HG03045 (cell line): ENCODE results near the gene SPTLC2.
"Not testable (repeated sequence)": the region's sequence is repeated elsewhere in the genome, so short reads cannot be mapped to it uniquely, and the experiment has no call there.

Experiments
- ATAC-seq: cut with Tn5 transposase; IDR thresholded peaks from one replicate; pipeline ENCODE4 v1.9.1; 2021; ENCODE audit warnings: mild to moderate bottlenecking, moderate library complexity; ENCODE audit not compliant: unreplicated experiment

SPTLC2 gene

DNA sequence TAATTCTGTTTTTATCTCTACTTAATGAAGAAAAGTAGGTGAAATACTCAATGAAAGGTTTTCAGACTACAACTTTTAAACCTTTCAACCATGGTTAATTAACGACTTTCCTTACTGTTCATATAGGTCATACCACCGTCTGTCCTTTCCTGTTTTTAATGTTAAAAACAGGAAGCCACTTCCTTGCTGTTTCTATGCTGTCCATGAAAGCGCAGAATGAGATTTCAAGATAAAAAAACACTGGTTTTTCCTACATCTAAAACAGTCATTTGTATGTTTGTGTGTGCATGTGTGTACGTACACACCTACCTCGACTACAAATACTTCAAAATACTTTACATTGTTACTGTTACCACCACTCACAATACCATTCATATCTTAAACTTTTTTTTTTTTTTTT is 27.3 kb downstream of the SPTLC2 start:
- no peak for ATAC-seq

DNA sequence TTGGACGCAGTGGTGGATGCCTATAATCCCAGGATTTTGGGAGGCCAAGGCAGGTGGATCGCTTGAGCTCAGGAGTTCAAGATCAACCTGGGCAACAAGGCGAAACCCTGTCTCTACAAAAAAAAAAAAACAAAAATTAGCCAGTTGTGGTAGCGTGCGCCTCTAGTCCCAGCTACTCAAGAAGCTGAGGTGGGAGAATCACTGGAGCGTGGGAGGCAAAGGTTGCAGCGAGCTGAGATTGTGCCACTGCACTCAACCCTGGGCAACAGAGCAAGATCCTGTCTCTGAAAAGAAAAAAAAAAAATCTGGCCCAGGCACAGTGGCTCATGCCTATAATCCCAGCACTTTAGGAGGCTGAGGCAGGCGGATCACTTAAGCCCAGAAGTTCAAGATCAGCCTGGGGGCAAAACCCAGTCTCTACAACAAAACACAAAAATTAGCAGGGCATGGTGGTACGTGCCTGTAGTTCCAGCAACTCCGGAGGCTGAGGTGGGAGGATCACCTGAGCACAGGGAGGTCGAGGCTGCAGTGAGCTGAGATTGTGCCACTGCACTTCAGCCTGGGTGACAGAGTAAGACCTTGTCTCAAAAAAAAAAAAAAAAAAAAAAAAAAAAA is 27.9 kb downstream of the SPTLC2 start:
- ATAC-seq = not testable (repeated sequence)

DNA sequence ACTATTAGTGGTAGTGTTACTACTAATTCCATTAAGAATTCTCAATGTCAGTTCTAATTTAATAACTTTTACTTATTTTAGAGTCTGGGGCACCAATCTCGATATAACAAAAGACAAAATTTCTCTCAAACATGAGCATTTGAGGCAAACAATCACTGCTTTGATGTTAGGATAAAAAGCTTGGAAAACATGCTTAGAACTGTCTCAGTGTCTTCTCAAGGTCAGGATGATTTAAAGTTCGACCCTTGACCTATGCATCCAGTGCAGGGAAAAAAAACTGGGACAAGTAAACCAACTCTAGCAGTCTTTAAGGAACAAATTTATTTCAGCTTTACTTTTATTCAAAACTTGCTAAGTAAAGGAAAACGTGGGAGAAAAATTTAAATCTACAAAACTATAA is 31.1 kb downstream of the SPTLC2 start:
- ATAC-seq = no peak

DNA sequence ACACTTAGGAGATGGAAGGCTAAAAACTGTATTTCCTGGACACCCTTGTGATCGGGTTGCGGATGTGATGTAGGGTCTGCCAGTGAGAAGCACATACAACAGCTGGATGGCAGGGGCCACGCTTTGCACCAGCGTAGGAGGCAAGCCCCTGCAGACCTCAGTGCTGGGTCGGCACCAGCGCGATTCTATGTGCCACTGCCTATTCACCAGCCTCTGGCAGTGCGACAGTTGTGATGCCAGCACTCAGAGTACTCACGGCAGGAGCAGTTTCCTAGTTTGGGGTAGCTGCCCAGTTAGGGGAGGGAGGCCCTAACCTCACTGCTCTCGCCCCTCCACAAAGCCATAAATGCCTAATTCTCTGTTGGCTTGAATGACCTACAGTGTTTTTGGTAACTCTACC is 31.6 kb downstream of the SPTLC2 start:
- no peak for ATAC-seq

DNA sequence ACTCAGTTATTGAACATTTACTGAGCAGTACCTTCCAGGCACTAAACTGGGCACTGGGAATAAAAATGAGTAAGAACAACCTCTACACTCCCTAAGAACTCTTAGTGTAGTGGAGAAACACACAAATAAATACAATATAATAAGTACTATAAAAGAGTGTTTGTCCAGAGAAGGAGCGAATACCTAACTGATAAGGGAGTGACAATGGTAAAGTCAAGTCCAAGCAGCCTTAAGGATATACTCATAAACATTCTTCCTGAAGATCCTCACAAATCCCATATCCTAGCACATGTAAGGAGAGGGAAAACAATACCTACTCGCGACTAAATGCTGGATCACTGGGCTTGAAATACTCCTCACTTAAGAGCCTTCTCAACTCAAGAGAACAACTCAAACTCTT is 32.8 kb downstream of the SPTLC2 start:
- no peak for ATAC-seq

- no peak for ATAC-seq
These were observed 33.9 kb downstream of the SPTLC2 start for GRCh38 chr14:77582511-77582910.

DNA sequence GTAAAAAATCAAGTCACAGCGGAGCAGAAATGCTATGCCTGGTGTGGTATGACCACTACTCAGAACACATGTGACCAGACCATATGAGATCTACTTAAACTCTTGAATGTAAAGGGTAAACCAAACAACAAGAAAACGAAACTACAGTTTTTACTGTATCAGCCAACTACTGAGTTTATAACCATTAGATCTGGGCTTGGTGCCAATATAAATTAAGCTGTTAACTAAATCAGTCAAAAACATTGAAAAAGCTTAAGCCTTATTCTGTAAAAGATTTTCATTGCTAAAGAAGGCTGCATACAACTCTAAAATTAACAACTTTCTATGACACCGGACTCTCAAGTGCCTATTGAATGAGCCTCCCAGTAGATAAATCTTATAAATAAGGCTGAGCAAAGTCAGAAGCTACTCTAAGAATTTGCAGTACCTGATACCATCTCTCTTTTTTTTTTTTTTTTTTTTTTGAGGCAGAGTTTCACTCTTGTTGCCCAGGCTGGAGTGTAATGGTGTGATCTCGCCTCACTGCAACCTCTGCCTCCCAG is 35.4 kb downstream of the SPTLC2 start:
- peak; percentile 85 for ATAC-seq

DNA sequence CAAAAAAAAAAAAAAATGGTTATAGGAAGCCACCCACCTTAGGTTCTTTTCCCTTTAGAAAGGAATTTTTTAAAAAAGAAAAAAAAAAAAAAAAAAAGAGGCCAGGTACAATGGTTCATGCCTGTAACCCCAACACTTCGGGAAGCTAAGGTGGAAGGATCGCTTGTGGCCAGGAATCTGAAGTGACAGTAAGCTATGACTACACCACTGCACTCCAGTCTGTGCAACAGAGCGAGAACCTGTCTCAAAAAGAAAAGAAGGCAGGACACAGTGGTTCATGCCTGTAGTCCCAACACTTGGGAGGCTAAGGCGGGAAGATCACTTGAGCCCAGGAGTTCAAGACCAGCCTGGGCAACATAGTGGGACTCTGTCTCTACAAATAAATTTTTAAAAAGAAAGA is 36.0 kb downstream of the SPTLC2 start:
- peak; percentile 17 for ATAC-seq

- no peak for ATAC-seq
These were observed 36.7 kb downstream of the SPTLC2 start for GRCh38 chr14:77579780-77580179.

DNA sequence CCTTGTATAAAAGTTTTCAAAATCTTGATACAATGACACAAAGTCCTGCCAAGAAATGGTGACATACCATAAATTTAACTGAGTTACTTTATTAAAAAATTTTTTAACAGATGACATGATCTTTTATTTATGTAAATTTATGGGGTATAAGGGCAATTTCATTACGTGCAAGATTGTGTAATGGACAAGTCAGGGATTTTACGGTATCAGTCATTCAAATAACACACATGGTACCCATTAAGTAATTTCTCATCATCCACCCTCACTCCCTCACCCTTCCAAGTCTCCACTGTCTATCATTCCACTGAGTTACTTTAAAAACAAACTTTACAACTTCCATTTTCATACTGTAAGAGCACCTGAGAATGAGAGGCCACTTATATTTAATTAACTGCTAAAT is 37.4 kb downstream of the SPTLC2 start:
- ATAC-seq = no peak

GRCh38 chr14:77574446-77575115 is 41.9 kb downstream of the SPTLC2 start:
- no peak for ATAC-seq

DNA sequence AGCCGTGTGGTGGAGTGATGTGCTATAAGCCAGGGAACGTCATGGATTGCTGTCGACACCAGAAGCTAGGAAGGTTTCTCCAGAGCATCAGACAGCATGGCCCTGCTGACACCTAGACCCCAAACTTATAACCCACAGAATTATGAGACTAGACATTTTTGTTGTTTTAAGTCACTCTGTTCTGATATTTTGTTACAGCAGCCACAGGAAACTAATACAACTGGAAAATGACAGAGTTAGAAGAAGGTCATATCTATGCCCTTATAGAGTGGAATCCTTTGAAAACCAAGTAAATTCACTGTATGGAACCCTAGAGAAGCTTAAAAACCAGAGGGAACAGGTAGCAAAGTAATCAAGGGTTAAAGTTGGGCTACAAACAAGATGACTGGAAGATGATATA is 42.5 kb downstream of the SPTLC2 start:
- ATAC-seq = no peak

DNA sequence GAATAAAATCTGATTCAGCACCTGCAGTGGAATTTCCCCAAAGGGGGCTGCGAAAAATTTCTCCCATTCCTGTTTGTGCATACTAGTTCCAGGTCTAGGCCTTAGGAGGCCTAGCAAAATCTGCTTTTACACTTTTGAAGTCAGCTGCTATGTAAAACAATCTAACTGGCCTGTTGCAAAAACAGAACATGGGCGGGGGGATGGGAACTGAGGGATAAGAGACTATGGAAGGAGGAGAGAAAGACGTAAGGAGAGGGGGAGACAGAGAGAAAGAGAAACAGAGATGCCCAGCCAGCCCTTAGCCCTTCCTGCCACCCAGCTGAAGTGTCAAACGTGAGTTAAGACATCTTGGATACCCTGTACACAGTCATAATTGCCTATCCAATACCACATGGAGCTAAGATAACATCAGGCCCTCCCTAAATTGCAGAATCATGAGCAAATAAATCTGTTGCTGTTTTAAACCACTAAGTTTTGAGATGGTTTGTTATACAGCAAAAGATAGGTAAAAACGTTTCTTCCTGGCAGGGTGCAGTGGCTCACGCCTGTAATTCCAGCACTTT is 45.6 kb downstream of the SPTLC2 start:
- no peak for ATAC-seq

- ATAC-seq = no peak
These were observed 50.5 kb downstream of the SPTLC2 start for GRCh38 chr14:77565994-77566305.

DNA sequence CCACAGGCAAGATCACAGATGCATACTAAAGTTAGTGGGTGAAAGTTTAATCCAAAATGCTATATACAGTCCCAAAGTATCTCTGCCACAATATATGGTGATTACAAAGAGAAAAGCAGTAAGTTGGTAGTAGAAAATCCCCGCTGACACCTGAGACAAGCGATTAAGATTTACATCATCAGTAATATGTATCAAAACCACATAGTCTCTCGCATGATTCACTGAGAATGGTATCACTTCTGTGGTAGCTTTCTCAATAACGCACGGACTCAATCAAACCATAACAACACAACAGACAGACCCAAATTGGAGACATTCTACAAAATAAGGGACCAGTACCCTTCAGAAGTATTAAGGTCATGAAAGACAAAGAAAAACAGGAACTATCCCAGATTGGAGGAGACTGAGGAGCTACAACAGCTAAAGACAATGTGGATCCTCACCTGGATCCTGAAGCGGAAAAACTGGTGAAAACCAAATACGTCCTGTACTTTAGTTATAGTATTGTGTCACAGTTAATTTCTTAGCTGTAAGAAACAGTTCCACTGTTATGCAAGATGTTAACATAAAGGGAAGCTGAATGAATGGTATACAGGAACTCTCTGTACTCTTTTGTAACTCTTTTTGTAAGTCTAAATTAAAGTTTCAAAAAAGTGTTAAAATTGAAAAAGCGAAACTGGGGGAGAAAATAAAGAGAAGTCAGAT is 51.0 kb downstream of the SPTLC2 start:
- ATAC-seq = no peak

DNA sequence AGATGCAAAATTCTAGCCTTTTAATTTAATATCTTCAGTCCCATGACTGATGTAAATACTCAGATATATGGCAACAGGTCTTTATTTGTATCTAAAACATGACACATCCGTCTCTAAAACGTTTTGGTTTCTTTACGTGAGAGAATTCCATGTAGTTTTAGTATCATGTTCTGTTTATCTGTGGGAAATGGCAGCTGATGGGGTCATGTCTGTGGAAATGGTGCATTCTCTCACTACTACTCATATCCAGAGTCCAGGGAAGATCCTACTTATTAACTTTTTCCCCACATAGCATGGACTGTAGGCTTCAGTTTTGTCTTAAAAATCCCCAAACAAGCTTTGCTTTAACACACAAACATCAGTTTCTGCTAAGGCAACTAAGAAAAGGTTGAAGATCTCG is 53.8 kb downstream of the SPTLC2 start:
- no peak for ATAC-seq

DNA sequence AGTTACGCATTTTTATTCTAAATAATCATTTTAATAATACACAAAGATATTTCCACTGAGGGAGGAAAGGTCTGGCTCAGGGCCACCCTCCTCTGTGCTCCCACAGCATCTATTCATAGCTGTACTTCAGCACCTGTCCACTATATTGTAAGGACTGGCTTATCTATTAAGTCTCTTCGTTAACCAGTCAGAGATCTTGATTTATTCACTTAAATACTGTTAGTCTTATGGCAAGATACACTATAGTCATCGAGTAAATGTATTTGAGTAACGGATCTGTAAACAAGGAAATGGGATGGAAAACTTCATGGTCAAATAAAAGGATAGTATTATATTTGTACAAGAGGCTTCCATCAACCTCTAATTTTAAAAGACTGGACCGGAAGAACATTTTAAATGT is 54.6 kb downstream of the SPTLC2 start:
- no peak for ATAC-seq

GRCh38 chr14:77559381-77559780 is 57.1 kb downstream of the SPTLC2 start:
- ATAC-seq = no peak

DNA sequence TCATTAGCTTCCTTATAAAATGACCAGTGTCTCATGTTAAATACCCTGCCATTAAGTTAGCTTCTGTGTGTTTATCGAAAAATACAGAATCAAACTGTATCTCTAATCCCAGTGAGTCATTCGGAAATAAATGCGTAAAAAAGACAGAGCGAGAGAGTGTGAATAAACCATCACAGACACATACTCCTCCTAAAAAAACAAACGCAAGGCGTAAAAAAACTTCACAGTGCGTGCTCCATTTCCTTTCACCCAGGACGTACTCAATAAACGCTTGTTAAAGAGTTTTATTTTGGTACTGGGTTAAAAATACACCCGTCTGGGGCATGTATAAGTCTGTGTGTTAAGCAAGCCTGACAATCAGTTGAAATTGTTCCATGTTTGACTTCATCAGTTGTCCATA is 59.0 kb downstream of the SPTLC2 start:
- ATAC-seq = no peak

DNA sequence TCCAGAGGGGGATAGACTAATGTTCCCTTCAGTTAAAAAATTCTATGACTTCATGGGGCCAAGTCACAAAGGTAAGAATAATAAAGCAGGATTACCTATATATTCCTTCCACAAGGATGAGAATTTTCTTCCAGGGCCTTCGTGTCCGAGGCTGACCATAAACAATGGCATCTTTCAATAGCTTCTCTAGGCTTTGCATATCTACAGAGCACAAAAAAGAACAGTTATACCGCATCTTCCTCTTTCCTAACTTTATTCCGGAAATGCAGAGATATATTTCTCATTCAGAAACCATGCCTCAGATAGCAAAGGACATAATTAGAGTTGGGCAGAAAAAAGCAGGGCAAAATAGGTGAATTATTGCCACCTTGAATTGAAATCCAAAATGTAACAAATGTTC is 59.5 kb downstream of the SPTLC2 start:
- ATAC-seq = no peak

- no peak for ATAC-seq
These were observed 61.4 kb downstream of the SPTLC2 start for GRCh38 chr14:77554816-77555599.
